Muscle layer of duodenum (tissue), 2 donors: ENCODE measurements around the gene MAD1L1.

Source experiments
- H3K27ac ChIP-seq: one replicate; pipeline ENCODE4 v1.7.0; 2013; ENCODE audit warnings: mild to moderate bottlenecking, low read length
- H3K27me3 ChIP-seq: one replicate; pipeline ENCODE4 v1.7.0; 2013; ENCODE audit warnings: low read depth, mild to moderate bottlenecking, control low read depth, low read length
- H3K36me3 ChIP-seq, 2 donors: one replicate each; pipeline ENCODE4 v1.7.0; 2013; ENCODE audit warnings: low read length in 2 of 2, control low read depth in 1 of 2, mild to moderate bottlenecking in 1 of 2; ENCODE audit not compliant: insufficient read depth in 2 of 2, control insufficient read depth in 1 of 2
- H3K4me1 ChIP-seq, 2 donors: one replicate each; pipeline ENCODE4 v1.7.0; 2013; ENCODE audit warnings: low read length in 2 of 2, mild to moderate bottlenecking in 2 of 2, control low read depth in 1 of 2, moderate library complexity in 1 of 2; ENCODE audit not compliant: insufficient read depth in 2 of 2, control insufficient read depth in 1 of 2
- H3K4me3 ChIP-seq, 2 donors: one replicate each; pipeline ENCODE4 v1.7.0; 2013; ENCODE audit warnings: low read length in 2 of 2, low read depth in 1 of 2, mild to moderate bottlenecking in 1 of 2
- H3K9me3 ChIP-seq, 2 donors: one replicate each; pipeline ENCODE4 v1.7.0; 2013; ENCODE audit warnings: low read length in 2 of 2, control low read depth in 1 of 2, mild to moderate bottlenecking in 1 of 2; ENCODE audit not compliant: control insufficient read depth in 1 of 2
- donor health status: healthy.

Gene MAD1L1

DNA sequence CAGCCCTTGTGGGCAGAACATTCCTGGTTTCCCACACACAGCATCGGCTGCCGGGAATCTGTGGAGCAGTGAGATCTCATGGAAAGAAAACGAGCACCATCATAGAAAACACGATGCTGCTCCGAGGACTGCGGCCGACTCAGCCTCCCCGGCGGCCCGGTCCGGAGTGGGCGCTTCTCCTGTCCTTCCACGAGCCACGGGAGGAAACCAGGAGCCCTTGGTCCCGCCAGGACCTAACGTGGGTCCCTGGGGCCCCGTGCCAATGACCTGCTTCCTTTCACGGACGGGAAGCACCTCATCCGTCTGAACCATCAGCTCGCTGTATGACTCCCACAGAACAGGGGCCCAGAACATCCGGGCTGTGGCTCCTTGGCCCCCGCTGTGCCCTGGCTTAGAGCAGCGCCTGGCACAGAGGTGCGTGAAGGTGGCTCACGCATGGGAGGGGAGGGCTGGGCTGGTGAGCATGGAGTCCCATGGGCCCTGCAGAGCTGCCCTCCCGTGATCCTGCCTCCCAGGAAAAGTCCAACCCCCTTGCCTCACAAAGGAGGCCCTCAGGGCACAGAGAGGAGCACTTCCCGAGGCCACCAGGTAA, 280.5 kb downstream of the MAD1L1 start:
- no peaks in the 10 kb centered on the region for H3K27me3 ChIP-seq
- no peak overlapping the region for H3K27ac ChIP-seq
- H3K4me1 ChIP-seq = peaks cover 0 to 6% of the 10 kb centered on the region in 2 donors
- H3K4me3 ChIP-seq = no peak overlapping the region
- H3K9me3 ChIP-seq = no peaks in the 10 kb centered on the region
- peaks cover 0 to 10% of the 10 kb centered on the region in 2 donors for H3K36me3 ChIP-seq

DNA sequence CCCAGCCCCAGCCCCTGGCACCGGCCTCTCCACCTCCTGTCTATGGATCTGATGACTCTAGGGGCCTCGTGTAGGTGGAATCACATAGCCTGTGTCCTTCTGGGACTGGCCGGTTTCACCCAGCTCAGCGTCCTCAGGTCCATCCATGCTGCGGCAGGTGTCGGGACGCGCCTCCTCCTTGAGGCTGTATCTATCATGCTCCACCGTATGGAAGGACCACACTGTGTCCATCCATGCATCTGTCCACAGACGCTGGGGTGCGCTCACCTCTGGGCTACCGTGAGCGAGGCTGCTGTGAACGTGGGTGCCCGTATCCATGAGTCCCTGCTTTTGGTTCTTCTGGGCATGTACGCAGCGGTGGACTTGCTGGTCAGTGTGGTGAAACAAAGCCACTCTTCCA, 281.1 kb downstream of the MAD1L1 start:
- Histone ChIP-seq H3K4me1 (peaks cover 0 to 6% of the 10 kb centered on the region in 2 donors), H3K27me3 (no peaks in the 10 kb centered on the region), H3K4me3 (no peak overlapping the region), H3K36me3 (peaks cover 0 to 3% of the 10 kb centered on the region in 2 donors), H3K27ac (no peak overlapping the region), H3K9me3 (no peaks in the 10 kb centered on the region)

DNA sequence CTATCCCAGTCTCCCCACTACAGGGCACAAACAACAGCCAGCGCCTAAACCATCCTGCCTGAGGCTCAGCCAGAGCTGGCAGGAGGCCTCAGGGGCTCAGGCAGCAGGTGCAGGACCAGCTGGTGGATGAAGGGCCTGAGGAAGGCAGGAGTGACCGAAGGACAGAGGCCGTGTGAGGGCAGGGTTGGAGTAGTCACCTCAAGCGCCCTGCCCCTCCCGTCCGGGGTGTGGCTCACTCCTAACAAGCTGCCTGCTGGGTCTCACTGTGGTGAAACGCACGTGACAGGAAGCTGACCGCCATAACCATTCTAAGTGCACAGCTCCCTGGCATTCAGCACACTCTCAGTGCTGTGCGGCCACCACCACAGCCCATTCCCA, 281.6 kb downstream of the MAD1L1 start:
- no peaks in the 10 kb centered on the region for H3K36me3 ChIP-seq

DNA sequence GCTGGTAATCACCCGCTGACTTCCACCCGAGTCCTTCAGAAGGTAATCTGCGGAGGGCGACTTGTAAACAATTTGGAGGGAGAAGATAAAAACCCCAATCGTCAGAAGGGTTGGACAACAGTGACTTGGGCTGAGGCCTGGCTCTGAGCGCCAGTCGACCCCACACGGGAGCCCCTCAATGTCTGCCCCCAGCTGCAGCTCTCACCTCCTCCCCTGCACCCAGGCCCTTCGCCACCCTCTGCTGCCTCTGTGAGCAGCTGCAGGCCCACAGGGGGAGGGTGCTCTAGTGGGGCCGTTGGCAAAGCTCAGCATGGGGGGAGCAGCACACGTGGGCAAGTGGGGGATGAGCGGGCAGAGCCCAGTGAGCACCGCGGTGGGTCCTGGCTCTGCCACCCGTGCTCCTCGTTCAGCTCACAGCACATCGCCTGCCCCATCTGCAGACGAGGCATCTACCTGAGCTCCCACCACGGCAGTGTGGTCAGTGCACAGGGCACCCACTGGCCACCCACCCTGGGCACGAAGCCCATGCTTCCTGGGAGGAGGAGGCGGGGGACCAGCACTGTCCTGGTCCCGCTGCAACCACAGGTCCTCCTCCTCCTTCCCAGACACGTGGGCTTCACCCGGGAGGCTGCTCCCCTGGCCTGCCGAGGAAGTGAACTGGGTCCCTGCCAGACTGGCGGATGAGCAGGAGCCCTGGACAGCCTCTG, 282.1 kb downstream of the MAD1L1 start:
- peaks cover 0 to 6% of the 10 kb centered on the region in 2 donors for H3K4me1 ChIP-seq
- H3K36me3 ChIP-seq = no peaks in the 10 kb centered on the region
- no peaks in the 10 kb centered on the region for H3K27me3 ChIP-seq
- no peaks in the 10 kb centered on the region for H3K9me3 ChIP-seq
- no peak overlapping the region for H3K27ac ChIP-seq
- H3K4me3 ChIP-seq = no peak overlapping the region

More for the DNA sequence above, 281.6 kb downstream of the MAD1L1 start:
- no peaks in the 10 kb centered on the region for H3K27me3 ChIP-seq
- no peak overlapping the region for H3K27ac ChIP-seq
- peaks cover 0 to 6% of the 10 kb centered on the region in 2 donors for H3K4me1 ChIP-seq
- H3K4me3 ChIP-seq = no peak overlapping the region
- no peaks in the 10 kb centered on the region for H3K9me3 ChIP-seq

DNA sequence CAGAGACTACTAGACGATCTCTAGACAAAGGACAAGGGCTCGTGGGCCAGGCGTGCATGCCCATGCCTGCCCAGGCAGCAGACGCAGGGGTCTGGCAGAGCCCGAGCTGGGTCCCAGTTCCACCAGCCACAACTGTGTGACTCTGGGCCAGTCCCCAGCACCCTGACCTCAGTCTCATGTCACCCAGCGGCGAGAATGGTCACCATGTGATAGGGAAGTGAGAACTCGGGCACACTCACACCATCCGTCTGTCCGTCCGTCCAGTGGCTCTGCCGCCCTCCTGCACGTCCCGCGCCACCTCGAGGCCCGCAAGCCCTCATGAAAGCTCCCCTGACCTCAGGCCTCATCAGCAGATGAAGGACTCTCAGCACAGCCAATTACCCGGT, 282.7 kb downstream of the MAD1L1 start:
- no peak overlapping the region for H3K27ac ChIP-seq
- no peaks in the 10 kb centered on the region for H3K9me3 ChIP-seq

DNA sequence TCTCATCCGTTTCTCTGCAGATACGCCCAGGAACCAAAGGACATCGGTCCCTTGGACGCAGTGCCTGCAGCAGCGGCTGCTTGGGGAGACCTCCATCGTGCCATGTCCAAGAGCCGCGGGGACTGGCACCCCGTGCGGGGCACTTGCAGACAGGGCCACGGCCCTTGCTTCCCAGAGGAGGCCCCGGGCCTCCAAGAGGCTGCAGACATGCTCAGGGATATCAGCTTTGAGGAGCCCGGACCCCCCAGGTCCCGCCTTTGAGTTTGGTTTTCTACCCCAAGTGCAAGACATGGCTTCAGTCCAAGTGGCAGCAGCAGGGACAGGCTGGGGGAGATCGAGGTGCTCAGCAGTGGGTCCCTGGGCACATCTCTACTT, 283.1 kb downstream of the MAD1L1 start:
- no peak overlapping the region for H3K4me3 ChIP-seq
- no peaks in the 10 kb centered on the region for H3K36me3 ChIP-seq
- H3K9me3 ChIP-seq = no peaks in the 10 kb centered on the region
- H3K4me1 ChIP-seq = peaks cover 0 to 6% of the 10 kb centered on the region in 2 donors
- no peaks in the 10 kb centered on the region for H3K27me3 ChIP-seq
- H3K27ac ChIP-seq = no peak overlapping the region

More for the DNA sequence above, 282.7 kb downstream of the MAD1L1 start:
- no peaks in the 10 kb centered on the region for H3K27me3 ChIP-seq
- H3K4me3 ChIP-seq = no peak overlapping the region
- H3K36me3 ChIP-seq = no peaks in the 10 kb centered on the region
- H3K4me1 ChIP-seq = peaks cover 0 to 6% of the 10 kb centered on the region in 2 donors

DNA sequence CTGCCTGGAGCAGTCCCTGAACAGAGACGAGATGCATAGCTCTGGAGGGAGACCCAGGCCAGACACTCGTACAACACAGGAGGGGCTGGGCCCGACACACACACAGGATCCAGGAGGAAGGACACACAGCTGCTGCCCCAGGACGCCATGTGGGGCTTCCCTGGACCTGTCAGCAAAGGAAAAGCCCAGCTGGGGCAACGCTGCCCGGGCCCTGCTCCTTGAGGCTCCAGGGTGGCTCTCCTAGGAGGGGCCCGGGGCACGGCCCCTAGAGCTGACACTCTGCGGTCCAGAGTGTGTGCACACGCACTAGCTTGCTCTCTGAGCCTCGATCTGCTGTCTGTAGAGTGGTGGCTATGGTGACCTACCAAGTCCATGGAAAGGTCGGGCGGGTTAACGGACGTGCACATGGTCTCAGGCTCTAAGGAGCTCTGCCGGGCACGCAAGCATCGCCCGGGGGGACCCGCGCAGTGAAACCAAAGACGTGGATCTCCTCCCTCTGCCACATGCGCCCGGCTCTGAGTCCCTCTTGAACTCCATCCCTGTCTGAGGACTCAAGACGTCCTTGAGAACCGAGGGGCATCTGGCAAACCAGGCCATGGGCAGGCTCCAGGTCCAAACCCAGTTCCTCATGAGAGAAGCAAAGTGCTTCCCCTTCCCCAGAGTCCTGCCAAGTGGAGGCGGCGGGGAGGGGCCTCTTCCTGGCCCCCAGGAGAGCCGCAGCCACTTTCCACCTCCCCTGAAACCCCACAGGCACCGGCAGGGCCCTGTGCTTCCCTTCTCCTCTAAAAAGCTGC, 283.7 kb downstream of the MAD1L1 start:
- Histone ChIP-seq H3K27ac (no peak overlapping the region), H3K9me3 (no peaks in the 10 kb centered on the region), H3K27me3 (no peaks in the 10 kb centered on the region), H3K4me1 (peaks cover 0 to 6% of the 10 kb centered on the region in 2 donors), H3K36me3 (no peaks in the 10 kb centered on the region), H3K4me3 (no peak overlapping the region)

DNA sequence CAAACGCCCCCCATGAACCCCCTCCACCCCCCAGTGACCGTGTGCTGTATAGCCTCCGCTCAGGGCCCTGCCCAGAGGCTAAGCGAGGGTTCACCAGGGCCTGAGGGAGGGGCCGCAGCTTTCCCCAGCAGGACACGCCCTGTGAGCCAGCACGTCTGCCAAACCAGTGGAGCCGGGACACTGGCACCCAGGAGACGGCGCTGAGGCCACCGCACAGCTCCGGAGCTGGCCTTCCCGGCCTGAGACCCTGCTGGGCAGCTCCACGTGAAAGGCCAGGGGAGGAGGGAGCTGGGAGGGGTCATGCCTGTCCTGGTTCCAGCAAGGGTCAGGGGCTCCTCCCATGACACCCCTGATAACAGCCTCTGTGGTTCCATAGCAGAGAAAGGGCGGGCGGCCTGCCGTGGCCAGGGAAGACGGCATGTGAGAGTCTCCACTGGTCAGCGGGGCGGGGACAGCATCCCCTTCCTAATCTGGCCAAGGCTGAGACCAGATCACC, 284.4 kb downstream of the MAD1L1 start:
- no peaks in the 10 kb centered on the region for H3K27me3 ChIP-seq
- H3K4me3 ChIP-seq = no peak overlapping the region
- H3K36me3 ChIP-seq = no peaks in the 10 kb centered on the region
- no peak overlapping the region for H3K27ac ChIP-seq
- no peaks in the 10 kb centered on the region for H3K9me3 ChIP-seq
- H3K4me1 ChIP-seq = peaks cover 0 to 6% of the 10 kb centered on the region in 2 donors

DNA sequence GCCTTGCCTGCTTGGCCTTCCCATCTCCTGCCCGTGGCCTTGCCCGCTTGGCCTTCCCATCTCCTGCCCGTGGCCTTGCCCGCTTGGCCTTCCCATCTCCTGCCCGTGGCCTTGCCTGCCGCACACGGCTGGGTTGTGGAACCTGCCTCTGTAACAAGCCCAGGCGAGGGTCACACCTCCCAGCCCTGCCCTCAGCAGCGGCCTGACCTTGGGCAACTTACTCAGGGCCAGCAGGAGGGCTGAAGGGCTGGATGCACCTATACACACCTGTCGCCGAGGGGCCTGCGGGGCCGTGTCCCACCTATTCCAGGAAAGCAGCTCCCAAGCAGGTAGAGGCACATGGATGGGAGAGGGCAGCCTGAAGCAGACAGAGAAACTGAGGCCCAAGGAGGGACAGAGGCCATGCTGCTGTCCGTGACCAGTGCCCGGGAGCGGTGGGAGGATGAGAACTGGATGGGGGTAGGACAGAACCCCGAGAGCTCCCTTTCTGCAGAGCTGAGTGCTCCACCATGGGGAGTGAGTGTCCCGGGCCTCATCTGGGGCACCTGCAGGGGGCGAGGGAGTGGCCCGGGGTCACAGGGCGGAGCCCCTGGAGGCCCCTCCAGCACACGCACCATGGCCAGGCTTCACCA, 285.0 kb downstream of the MAD1L1 start:
- peaks cover 0 to 6% of the 10 kb centered on the region in 2 donors for H3K4me1 ChIP-seq
- no peaks in the 10 kb centered on the region for H3K27me3 ChIP-seq
- H3K4me3 ChIP-seq = no peak overlapping the region
- H3K27ac ChIP-seq = no peak overlapping the region
- H3K9me3 ChIP-seq = no peaks in the 10 kb centered on the region
- H3K36me3 ChIP-seq = no peaks in the 10 kb centered on the region

DNA sequence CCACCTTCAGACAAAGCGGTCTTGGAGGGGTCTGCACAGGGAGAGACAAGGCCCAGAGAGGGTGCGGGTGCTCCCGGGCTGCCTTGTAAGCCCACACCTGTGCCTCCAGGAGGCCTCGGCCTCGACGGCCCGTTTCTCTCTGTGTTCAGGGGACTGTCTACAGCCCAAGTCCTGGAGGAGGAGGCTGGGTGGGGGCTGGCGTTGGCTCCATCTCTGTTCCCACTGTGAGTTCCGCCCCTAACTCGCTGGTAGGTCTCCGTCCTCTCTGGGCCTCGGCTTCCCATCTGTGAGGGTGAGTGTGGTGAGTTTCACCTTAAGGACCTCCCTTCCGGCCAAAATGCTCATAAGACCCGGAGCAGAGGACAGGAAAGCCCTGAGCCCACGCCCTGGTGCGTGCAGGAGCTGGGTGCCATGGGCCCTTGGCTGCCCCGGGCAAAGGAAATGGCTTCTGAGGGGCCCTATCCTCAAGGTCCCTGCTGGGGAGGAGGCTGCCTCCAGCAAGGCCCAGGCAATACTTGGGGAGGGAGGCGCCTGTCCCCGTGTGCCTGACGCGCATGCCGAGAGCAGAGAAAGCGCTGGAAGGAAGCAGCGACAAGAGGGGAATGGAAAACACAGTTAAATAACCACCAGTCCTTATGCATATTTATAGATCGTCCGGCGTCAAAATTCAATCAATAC, 285.8 kb downstream of the MAD1L1 start:
- no peak overlapping the region for H3K4me3 ChIP-seq
- peaks cover 0 to 6% of the 10 kb centered on the region in 2 donors for H3K4me1 ChIP-seq
- H3K9me3 ChIP-seq = no peaks in the 10 kb centered on the region
- no peaks in the 10 kb centered on the region for H3K27me3 ChIP-seq
- H3K27ac ChIP-seq = no peak overlapping the region
- no peaks in the 10 kb centered on the region for H3K36me3 ChIP-seq
